ENCODE data around the gene DCUN1D3. TPM values are rescaled to one million over a fixed set of nuclear protein-coding genes. Genes with fewer than 3 reads are reported as not detected.

The DCUN1D3 gene
- total RNA-seq, 1 experiment from 2014 or later = 16.1 TPM

DNA sequence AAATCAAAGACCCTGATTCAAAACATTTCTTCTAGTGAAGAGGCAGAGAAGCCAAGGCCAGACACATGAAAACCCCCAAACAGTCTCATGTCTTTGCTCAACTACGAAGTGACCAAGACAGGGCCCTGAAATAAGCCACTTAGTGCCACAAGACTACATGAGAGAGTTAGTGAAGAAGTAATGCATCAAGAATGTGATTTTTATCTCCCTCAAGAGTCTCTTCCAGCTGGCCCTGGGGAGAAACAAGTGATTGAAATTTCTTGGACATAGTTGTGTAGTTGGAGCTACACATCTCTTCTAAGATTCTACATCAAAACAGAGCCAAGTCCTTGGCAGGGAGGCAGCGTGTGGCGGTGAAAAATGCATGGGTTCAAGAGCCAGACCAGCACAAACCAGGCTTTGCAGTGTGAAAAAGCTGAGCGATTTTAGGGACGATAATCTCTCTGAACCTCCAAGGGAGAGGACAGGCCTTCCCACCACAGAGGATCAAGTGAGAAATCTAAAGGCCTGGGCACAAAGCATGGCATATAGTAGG, 31.0 kb upstream of the DCUN1D3 start:
- Histone ChIP-seq H2BK15ac (ENCODE audit: low read depth, low read length) (no peak overlapping the region; the same call in 1 of the 2 replicates), H2BK20ac (ENCODE audit: low read depth, low read length, poor library complexity, severe bottlenecking) (no peak overlapping the region), H3K4me2 (ENCODE audit: insufficient read depth, insufficient read length, low read length) (no peak overlapping the region), H3T11ph (ENCODE audit: low read length) (no peak overlapping the region), H4K91ac (ENCODE audit: insufficient read length, low read depth, low read length) (no peak overlapping the region), H4K5ac (ENCODE audit: insufficient read length, low read depth, low read length) (no peak overlapping the region), H3K18ac (ENCODE audit: insufficient read length, low read depth, low read length) (no peak overlapping the region), H3K79me1 (ENCODE audit: insufficient read depth, low read depth, low read length, poor library complexity, severe bottlenecking) (no peaks in the 10 kb centered on the region), H4K20me1 (ENCODE audit: control insufficient read depth, insufficient read depth, insufficient read length) (no peaks in the 10 kb centered on the region), H4K8ac (replicated peaks; ENCODE audit: insufficient read length, low read depth, low read length) (no peak overlapping the region), H2BK120ac (ENCODE audit: low read depth, low read length, poor library complexity, severe bottlenecking) (no peak overlapping the region), H3K79me2 (ENCODE audit: insufficient read depth, low read length) (no peaks in the 10 kb centered on the region), H2AFZ (ENCODE audit: low read length) (no peak overlapping the region), H3K9ac (ENCODE audit: extremely low read depth, insufficient read length, low read length) (no peak overlapping the region), H3K23me2 (ENCODE audit: insufficient read length, low read depth, low read length, poor library complexity, severe bottlenecking) (no peaks in the 10 kb centered on the region), H3K23ac (ENCODE audit: insufficient read length, low read depth, low read length) (no peak overlapping the region), H2AK5ac (ENCODE audit: insufficient read length, low read length) (no peak overlapping the region), H2BK5ac (ENCODE audit: insufficient read length, low read length) (no peak overlapping the region), H3K14ac (ENCODE audit: insufficient read depth, low read length) (peak overlapping the region; percentile 70; the same call in 1 of the 2 replicates), H3K9me3 (ENCODE audit: control insufficient read depth, low read depth, low read length) (no peaks in the 10 kb centered on the region), H3K27ac (ENCODE audit: insufficient read length, low read depth, low read length) (no peak overlapping the region), H3K4me1 (ENCODE audit: insufficient read depth, low read length) (no peaks in the 10 kb centered on the region; the same call in 1 of the 2 replicates), H3K27me3 (ENCODE audit: insufficient read depth, low read length) (no peaks in the 10 kb centered on the region), H3K4ac (ENCODE audit: low read depth, low read length) (no peak overlapping the region), H3K56ac (ENCODE audit: insufficient read length, low read depth, low read length) (no peak overlapping the region), H2BK12ac (ENCODE audit: insufficient read length, low read depth, low read length) (no peak overlapping the region)
- H3K36me3 Mint-ChIP-seq (ENCODE audit: insufficient read depth in 1 of 3, low read depth in 3 of 3) = no peaks in the 10 kb centered on the region
- no peaks in the 10 kb centered on the region for H3K9me3 Mint-ChIP-seq
- no peak overlapping the region for H3K4me3 Mint-ChIP-seq
- TF ChIP-seq, protein P1, sequence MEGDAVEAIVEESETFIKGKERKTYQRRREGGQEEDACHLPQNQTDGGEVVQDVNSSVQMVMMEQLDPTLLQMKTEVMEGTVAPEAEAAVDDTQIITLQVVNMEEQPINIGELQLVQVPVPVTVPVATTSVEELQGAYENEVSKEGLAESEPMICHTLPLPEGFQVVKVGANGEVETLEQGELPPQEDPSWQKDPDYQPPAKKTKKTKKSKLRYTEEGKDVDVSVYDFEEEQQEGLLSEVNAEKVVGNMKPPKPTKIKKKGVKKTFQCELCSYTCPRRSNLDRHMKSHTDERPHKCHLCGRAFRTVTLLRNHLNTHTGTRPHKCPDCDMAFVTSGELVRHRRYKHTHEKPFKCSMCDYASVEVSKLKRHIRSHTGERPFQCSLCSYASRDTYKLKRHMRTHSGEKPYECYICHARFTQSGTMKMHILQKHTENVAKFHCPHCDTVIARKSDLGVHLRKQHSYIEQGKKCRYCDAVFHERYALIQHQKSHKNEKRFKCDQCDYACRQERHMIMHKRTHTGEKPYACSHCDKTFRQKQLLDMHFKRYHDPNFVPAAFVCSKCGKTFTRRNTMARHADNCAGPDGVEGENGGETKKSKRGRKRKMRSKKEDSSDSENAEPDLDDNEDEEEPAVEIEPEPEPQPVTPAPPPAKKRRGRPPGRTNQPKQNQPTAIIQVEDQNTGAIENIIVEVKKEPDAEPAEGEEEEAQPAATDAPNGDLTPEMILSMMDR (conservative IDR thresholded peaks at IDR 0.05) = no peak
- H3K27me3 Mint-ChIP-seq (ENCODE audit: low read depth) = no peaks in the 10 kb centered on the region
- no CpG with 5 or more reads among the region's 5 CpGs for WGBS (ENCODE audit: extremely low coverage, insufficient read length, low lambda C conversion rate)
- H3K27ac Mint-ChIP-seq = peak overlapping the region in 1 of 3 experiments; percentile 15; a peak in 1 of 7 replicates
- no peak for DNase-seq
- peaks cover 4 to 7% of the 10 kb centered on the region in 2 experiments; a peak in 3 of 4 replicates for H3K4me1 Mint-ChIP-seq
